Neural cell (in vitro differentiated cells): ENCODE measurements around the gene RPS8. TPM values are rescaled to one million over a fixed set of nuclear protein-coding genes. Genes with fewer than 3 reads are reported as not detected.
A peak's percentile ranks its signal among the peaks of the same experiment; 100 is the strongest.
"Not testable (repeated sequence)": the region's sequence is repeated elsewhere in the genome, so short reads cannot be mapped to it uniquely, and the experiment has no call there.

Experiments
- H2AFZ ChIP-seq: fragments of 200-600, 300-800 bp; sonication (generic), shearing (Covaris generic); 2 replicates; pipeline ENCODE4 v1.6.0; 2014; ENCODE audit warnings: low read depth, mild to moderate bottlenecking, antibody characterized with exemption, low read length, moderate library complexity
- H3F3A ChIP-seq: fragments of 200-600 bp; shearing (Covaris generic); 2 replicates; pipeline ENCODE4 v1.6.1; 2016; ENCODE audit warnings: mild to moderate bottlenecking, moderate library complexity, mixed read lengths, antibody characterized with exemption, low read length; ENCODE audit not compliant: insufficient read depth, poor library complexity, severe bottlenecking
- H3K27ac ChIP-seq: fragments of 200-600, 300-800 bp; sonication (generic), shearing (Covaris generic); 2 replicates; pipeline ENCODE4 v1.5.1; 2014; ENCODE audit warnings: mild to moderate bottlenecking, low read length, moderate library complexity
- H3K27me3 ChIP-seq: fragments of 300-800, 200-600 bp; sonication (generic), shearing (Covaris generic); 2 replicates; pipeline ENCODE4 v1.6.0; 2014; ENCODE audit warnings: mild to moderate bottlenecking, low read depth, low read length, moderate library complexity; ENCODE audit not compliant: insufficient read depth
- H3K36me3 ChIP-seq: fragments of 300-800, 200-600 bp; sonication (generic), shearing (Covaris generic); 2 replicates; pipeline ENCODE4 v1.5.1; 2014; ENCODE audit warnings: mild to moderate bottlenecking, antibody characterized with exemption, low read length, moderate library complexity; ENCODE audit not compliant: insufficient read depth
- H3K4me2 ChIP-seq: fragments of 300-800, 200-600 bp; sonication (generic), shearing (Covaris generic); 2 replicates; pipeline ENCODE4 v1.6.0; 2014; ENCODE audit warnings: mild to moderate bottlenecking, low read length
- H3K4me3 ChIP-seq: fragments of 300-800, 200-600 bp; sonication (generic), shearing (Covaris generic); 2 replicates; pipeline ENCODE4 v1.5.1; 2014; ENCODE audit warnings: mild to moderate bottlenecking, low read length, moderate library complexity
- H3K79me2 ChIP-seq: fragments of 200-600 bp; shearing (Covaris generic); replicated peaks from 2 replicates; pipeline ENCODE4 v1.6.0; 2014; ENCODE audit warnings: mild to moderate bottlenecking, low read length, moderate library complexity; ENCODE audit not compliant: insufficient read depth
- H3K9ac ChIP-seq: fragments of 300-800, 200-600 bp; sonication (generic), shearing (Covaris generic); 2 replicates; pipeline ENCODE4 v1.6.1; 2016; ENCODE audit warnings: mild to moderate bottlenecking, low read length, mixed read lengths
- H3K9me2 ChIP-seq: fragments of 200-600 bp; shearing (Covaris generic); 2 replicates; pipeline ENCODE4 v1.6.1; 2016; ENCODE audit warnings: mild to moderate bottlenecking, low read length, mixed read lengths; ENCODE audit not compliant: insufficient read depth
- H3K9me3 ChIP-seq: fragments of 200-600, 300-800 bp; sonication (generic), shearing (Covaris generic); 2 replicates; pipeline ENCODE4 v1.6.1; 2016; ENCODE audit warnings: mild to moderate bottlenecking, mixed run types, low read length, moderate library complexity, mixed read lengths
- H4K20me1 ChIP-seq: fragments of 200-600 bp; shearing (Covaris generic); 2 replicates; pipeline ENCODE4 v1.6.1; 2016; ENCODE audit warnings: mild to moderate bottlenecking, mixed run types; ENCODE audit not compliant: insufficient read depth
- CTCF ChIP-seq: fragments of 450-650 bp; IDR thresholded peaks from 2 replicates; pipeline ENCODE4 v1.5.1; 2014; ENCODE audit warnings: antibody characterized with exemption, mild to moderate bottlenecking, moderate library complexity; ENCODE audit not compliant: poor library complexity, severe bottlenecking
- EP300 ChIP-seq: fragments of 450-650 bp; conservative IDR thresholded peaks from 2 replicates; pipeline ENCODE4 v1.6.1; 2014; ENCODE audit warnings: antibody characterized with exemption, mild to moderate bottlenecking, moderate library complexity; ENCODE audit not compliant: poor library complexity, severe bottlenecking
- EZH2 ChIP-seq: fragments of 200-600, 300-800 bp; shearing (Covaris generic), sonication (generic); IDR thresholded peaks from 2 replicates; pipeline ENCODE4 v1.6.1; 2014; ENCODE audit warnings: antibody characterized with exemption, low read length, borderline replicate concordance, mild to moderate bottlenecking; ENCODE audit not compliant: insufficient read depth, poor library complexity, severe bottlenecking
- MXI1 ChIP-seq: fragments of 450-650 bp; conservative IDR thresholded peaks from 2 replicates; pipeline ENCODE4 v1.6.1; 2014; ENCODE audit warnings: antibody characterized with exemption, mild to moderate bottlenecking; ENCODE audit not compliant: poor library complexity, severe bottlenecking
- POLR2AphosphoS5 ChIP-seq: IDR thresholded peaks from 2 replicates; pipeline ENCODE4 v1.6.1; 2012
- RAD21 ChIP-seq: fragments of 450-650 bp; conservative IDR thresholded peaks from 2 replicates; pipeline ENCODE4 v1.6.1; 2014; ENCODE audit warnings: antibody characterized with exemption, mild to moderate bottlenecking, moderate library complexity
- SMC3 ChIP-seq: fragments of 450-650 bp; conservative IDR thresholded peaks from 2 replicates; pipeline ENCODE4 v1.6.1; 2014; ENCODE audit warnings: antibody characterized with exemption, mild to moderate bottlenecking, moderate library complexity; ENCODE audit not compliant: poor library complexity
- TAF1 ChIP-seq: IDR thresholded peaks from 2 replicates; pipeline ENCODE4 v1.6.1; 2012; ENCODE audit warnings: low read depth
- polyA plus RNA-seq: library from polyadenylated mRNA; depleted of rRNA; stranded (reverse); fragments of >200 nt; gene quantifications from 2 replicates; pipeline ENCODE4 v1.2.3, GENCODE V29; 2014
- TF ChIP-seq, protein P1 (sequence below): IDR thresholded peaks from 2 replicates; pipeline ENCODE4 v1.6.1; 2012; ENCODE audit warnings: borderline replicate concordance

Gene RPS8
- polyA plus RNA-seq, 1 donor from 2014 or later, result 2,015 TPM

DNA sequence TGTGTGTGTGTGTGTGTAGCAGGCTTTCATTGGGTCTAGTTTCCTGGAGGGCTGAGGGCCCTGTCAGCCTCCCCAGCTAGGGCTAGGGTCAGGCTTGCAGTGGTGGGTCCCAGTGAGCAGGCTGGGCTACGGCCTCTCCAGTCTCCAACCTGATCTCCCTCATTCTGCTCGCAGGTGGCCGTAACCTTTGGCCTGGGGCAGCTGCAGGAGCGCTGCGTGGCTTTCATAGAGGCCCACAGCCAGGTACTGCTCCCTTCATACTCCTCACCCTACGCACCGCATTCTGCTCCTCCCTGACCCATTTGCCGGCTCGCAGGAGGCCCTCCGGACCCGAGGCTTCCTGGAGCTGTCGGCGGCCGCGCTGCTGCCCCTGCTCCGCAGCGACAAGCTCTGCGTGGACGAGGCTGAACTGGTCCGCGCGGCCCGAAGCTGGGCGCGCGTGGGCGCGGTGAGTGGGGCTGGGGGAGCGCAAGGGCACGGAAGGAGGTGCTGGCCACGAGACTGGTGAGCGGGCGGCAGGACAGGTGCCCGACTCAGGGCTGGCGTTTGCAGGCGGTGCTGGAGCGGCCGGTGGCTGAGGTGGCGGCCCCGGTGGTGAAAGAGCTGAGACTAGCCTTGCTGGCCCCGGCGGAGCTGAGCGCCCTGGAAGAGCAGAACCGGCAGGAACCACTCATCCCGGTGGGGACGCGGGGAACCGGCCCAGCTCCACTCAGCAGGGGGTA is 37.6 kb downstream of the RPS8 start:
- no peaks in the 10 kb centered on the region for H3K9me2 ChIP-seq
- no peaks in the 10 kb centered on the region for H4K20me1 ChIP-seq
- H3K79me2 ChIP-seq, result no peaks in the 10 kb centered on the region
- H3K4me2 ChIP-seq, result no peak overlapping the region
- H3F3A ChIP-seq, result no peaks in the 10 kb centered on the region
- H2AFZ ChIP-seq, result no peak overlapping the region
- H3K4me3 ChIP-seq, result peak overlapping the region; percentile 59
- H3K27me3 ChIP-seq, result no peaks in the 10 kb centered on the region
- H3K36me3 ChIP-seq, result no peaks in the 10 kb centered on the region
- H3K27ac ChIP-seq, result no peak overlapping the region
- TF ChIP-seq, protein P1, sequence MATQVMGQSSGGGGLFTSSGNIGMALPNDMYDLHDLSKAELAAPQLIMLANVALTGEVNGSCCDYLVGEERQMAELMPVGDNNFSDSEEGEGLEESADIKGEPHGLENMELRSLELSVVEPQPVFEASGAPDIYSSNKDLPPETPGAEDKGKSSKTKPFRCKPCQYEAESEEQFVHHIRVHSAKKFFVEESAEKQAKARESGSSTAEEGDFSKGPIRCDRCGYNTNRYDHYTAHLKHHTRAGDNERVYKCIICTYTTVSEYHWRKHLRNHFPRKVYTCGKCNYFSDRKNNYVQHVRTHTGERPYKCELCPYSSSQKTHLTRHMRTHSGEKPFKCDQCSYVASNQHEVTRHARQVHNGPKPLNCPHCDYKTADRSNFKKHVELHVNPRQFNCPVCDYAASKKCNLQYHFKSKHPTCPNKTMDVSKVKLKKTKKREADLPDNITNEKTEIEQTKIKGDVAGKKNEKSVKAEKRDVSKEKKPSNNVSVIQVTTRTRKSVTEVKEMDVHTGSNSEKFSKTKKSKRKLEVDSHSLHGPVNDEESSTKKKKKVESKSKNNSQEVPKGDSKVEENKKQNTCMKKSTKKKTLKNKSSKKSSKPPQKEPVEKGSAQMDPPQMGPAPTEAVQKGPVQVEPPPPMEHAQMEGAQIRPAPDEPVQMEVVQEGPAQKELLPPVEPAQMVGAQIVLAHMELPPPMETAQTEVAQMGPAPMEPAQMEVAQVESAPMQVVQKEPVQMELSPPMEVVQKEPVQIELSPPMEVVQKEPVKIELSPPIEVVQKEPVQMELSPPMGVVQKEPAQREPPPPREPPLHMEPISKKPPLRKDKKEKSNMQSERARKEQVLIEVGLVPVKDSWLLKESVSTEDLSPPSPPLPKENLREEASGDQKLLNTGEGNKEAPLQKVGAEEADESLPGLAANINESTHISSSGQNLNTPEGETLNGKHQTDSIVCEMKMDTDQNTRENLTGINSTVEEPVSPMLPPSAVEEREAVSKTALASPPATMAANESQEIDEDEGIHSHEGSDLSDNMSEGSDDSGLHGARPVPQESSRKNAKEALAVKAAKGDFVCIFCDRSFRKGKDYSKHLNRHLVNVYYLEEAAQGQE, result no peak
- TF ChIP-seq RAD21 (no peak), POLR2AphosphoS5 (no peak), CTCF (no peak), MXI1 (no peak), SMC3 (no peak), EP300 (no peak), EZH2 (no peak), TAF1 (no peak)
- H3K9ac ChIP-seq, result no peak overlapping the region
- no peaks in the 10 kb centered on the region for H3K9me3 ChIP-seq

- H3K4me2 ChIP-seq, H3K9me2 ChIP-seq, H3K9me3 ChIP-seq, H3K79me2 ChIP-seq, H3K27ac ChIP-seq, H2AFZ ChIP-seq, H3K9ac ChIP-seq, H4K20me1 ChIP-seq, H3K36me3 ChIP-seq, H3F3A ChIP-seq, H3K4me3 ChIP-seq: not testable (repeated sequence)
- peaks cover 15% of the 10 kb centered on the region for H3K27me3 ChIP-seq
Observed at GRCh38 chr1:44815926-44816325, 40.6 kb downstream of the RPS8 start.

DNA sequence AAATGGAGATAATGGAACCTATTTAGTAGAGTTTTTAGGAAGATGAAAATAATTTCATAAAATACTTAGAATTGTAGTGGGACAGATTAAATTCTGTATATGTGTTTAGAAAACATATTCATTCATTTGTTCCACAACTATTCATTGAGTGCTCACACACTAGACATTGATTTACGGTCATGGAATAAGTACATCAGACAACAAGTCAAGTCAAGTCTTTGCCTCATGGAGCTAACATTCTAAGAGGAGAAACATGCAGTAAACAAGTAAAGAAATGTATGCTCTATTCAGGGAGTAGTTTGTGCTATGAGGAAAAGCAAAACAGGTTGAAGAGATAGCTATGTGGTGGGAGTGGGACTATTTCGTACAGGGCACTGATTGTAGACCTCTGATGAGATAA is 42.0 kb downstream of the RPS8 start:
- no peaks in the 10 kb centered on the region for H3K79me2 ChIP-seq
- no peaks in the 10 kb centered on the region for H3K9me2 ChIP-seq
- no peak overlapping the region for H3K4me2 ChIP-seq
- no peak overlapping the region for H3K9ac ChIP-seq
- no peaks in the 10 kb centered on the region for H4K20me1 ChIP-seq
- H3F3A ChIP-seq, result no peaks in the 10 kb centered on the region
- peaks cover 15% of the 10 kb centered on the region for H3K27me3 ChIP-seq
- peaks cover 2% of the 10 kb centered on the region for H3K9me3 ChIP-seq
- no peak overlapping the region for H3K4me3 ChIP-seq
- no peak overlapping the region for H2AFZ ChIP-seq
- no peak for TF ChIP-seq RAD21
- no peak for TF ChIP-seq EP300
- no peak for TF ChIP-seq TAF1
- TF ChIP-seq MXI1, result no peak
- TF ChIP-seq, protein P1, result no peak
- TF ChIP-seq EZH2, result no peak
- no peak for TF ChIP-seq CTCF
- no peak for TF ChIP-seq POLR2AphosphoS5
- no peak for TF ChIP-seq SMC3
- no peaks in the 10 kb centered on the region for H3K36me3 ChIP-seq
- H3K27ac ChIP-seq, result no peak overlapping the region
